ENCODE measurements around the gene TNFRSF21. TPM values are rescaled to one million over a fixed set of nuclear protein-coding genes. Genes with fewer than 3 reads are reported as not detected.

Gene TNFRSF21
- polyA plus RNA-seq, 1 donor from 2014 or later = 13.0 TPM

DNA sequence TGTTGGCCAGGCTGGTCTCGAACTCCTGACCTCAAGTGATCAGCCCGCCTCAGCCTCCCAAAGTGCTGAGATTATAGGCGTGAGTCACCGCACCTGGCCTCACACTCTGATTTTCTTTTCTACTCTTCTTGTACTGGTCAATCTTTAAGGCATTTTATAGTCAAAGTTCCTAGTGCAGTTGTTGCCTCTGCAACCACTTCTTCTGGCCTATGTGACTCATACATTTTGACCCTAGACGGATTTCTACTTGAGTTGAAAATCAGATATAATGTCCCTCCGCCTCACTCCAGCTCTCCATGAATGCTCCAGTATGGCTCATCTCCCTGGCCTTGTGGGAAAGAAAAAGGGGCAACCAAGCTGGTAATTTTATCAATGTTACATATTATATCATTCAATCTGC, 42.4 kb downstream of the TNFRSF21 start:
- no peaks in the 10 kb centered on the region for H3K27me3 ChIP-seq (ENCODE audit: insufficient read depth, low read depth, low read length)
- H3K4me3 ChIP-seq (ENCODE audit: low read length) = no peak overlapping the region
- H3K79me2 ChIP-seq (replicated peaks; ENCODE audit: insufficient read depth, low read length) = no peaks in the 10 kb centered on the region
- no peak overlapping the region for H3K4me2 ChIP-seq (ENCODE audit: low read length)
- TF ChIP-seq SMC3 (conservative IDR thresholded peaks at IDR 0.05; ENCODE audit: poor library complexity) (no peak), RAD21 (conservative IDR thresholded peaks at IDR 0.05) (no peak), TAF1 (IDR thresholded peaks at IDR 0.05; ENCODE audit: low read depth) (no peak), POLR2AphosphoS5 (IDR thresholded peaks at IDR 0.05) (no peak)
- TF ChIP-seq, protein P1, sequence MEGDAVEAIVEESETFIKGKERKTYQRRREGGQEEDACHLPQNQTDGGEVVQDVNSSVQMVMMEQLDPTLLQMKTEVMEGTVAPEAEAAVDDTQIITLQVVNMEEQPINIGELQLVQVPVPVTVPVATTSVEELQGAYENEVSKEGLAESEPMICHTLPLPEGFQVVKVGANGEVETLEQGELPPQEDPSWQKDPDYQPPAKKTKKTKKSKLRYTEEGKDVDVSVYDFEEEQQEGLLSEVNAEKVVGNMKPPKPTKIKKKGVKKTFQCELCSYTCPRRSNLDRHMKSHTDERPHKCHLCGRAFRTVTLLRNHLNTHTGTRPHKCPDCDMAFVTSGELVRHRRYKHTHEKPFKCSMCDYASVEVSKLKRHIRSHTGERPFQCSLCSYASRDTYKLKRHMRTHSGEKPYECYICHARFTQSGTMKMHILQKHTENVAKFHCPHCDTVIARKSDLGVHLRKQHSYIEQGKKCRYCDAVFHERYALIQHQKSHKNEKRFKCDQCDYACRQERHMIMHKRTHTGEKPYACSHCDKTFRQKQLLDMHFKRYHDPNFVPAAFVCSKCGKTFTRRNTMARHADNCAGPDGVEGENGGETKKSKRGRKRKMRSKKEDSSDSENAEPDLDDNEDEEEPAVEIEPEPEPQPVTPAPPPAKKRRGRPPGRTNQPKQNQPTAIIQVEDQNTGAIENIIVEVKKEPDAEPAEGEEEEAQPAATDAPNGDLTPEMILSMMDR (IDR thresholded peaks at IDR 0.05; ENCODE audit: poor library complexity, severe bottlenecking) = no peak
- no peaks in the 10 kb centered on the region for H3K9me3 ChIP-seq (ENCODE audit: low read length)
- no peak overlapping the region for H3K27ac ChIP-seq (ENCODE audit: low read length)
- H2AFZ ChIP-seq (ENCODE audit: low read depth, low read length) = no peak overlapping the region
- no peaks in the 10 kb centered on the region for H3K9me2 ChIP-seq (ENCODE audit: insufficient read depth, low read length)
- H3K36me3 ChIP-seq (ENCODE audit: insufficient read depth, low read length) = peaks cover 13% of the 10 kb centered on the region
- H4K20me1 ChIP-seq (ENCODE audit: insufficient read depth) = no peaks in the 10 kb centered on the region
- H3F3A ChIP-seq (ENCODE audit: insufficient read depth, low read length, poor library complexity, severe bottlenecking) = no peaks in the 10 kb centered on the region
- H3K9ac ChIP-seq (ENCODE audit: low read length) = no peak overlapping the region

DNA sequence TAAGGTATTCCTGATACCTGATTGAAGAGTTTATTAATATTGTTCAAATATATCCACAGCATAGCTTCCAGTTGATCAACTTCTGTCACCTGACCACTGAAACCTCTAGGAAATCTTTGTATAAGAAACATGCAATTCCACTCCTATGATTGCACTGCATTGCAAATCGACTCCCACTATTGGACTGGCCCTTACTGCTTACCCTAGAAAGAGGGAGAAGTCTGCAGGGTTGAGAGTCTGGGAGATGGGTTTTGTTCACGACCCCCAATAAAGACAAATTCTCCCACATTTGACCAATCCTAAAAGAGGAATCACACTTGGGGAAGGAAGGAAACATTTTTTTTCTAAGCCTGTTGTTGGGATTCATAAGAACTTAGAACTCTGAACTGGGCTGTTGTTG, 43.7 kb downstream of the TNFRSF21 start:
- Histone ChIP-seq H3K27me3 (ENCODE audit: insufficient read depth, low read depth, low read length) (no peaks in the 10 kb centered on the region), H3F3A (ENCODE audit: insufficient read depth, low read length, poor library complexity, severe bottlenecking) (no peaks in the 10 kb centered on the region), H3K9me3 (ENCODE audit: low read length) (no peaks in the 10 kb centered on the region), H2AFZ (ENCODE audit: low read depth, low read length) (no peak overlapping the region), H3K4me2 (ENCODE audit: low read length) (no peak overlapping the region), H3K79me2 (replicated peaks; ENCODE audit: insufficient read depth, low read length) (no peaks in the 10 kb centered on the region), H3K27ac (ENCODE audit: low read length) (no peak overlapping the region), H3K9me2 (ENCODE audit: insufficient read depth, low read length) (no peaks in the 10 kb centered on the region), H3K4me3 (ENCODE audit: low read length) (no peak overlapping the region), H3K9ac (ENCODE audit: low read length) (no peak overlapping the region), H3K36me3 (ENCODE audit: insufficient read depth, low read length) (peaks cover 13% of the 10 kb centered on the region), H4K20me1 (ENCODE audit: insufficient read depth) (no peaks in the 10 kb centered on the region)
- no peak for TF ChIP-seq EZH2 (IDR thresholded peaks at IDR 0.05; ENCODE audit: borderline replicate concordance, insufficient read depth, low read length, poor library complexity, severe bottlenecking)
- no peak for TF ChIP-seq RAD21 (conservative IDR thresholded peaks at IDR 0.05)
- TF ChIP-seq EP300 (conservative IDR thresholded peaks at IDR 0.05; ENCODE audit: poor library complexity, severe bottlenecking) = no peak
- TF ChIP-seq POLR2AphosphoS5 (IDR thresholded peaks at IDR 0.05) = no peak
- TF ChIP-seq MXI1 (conservative IDR thresholded peaks at IDR 0.05; ENCODE audit: poor library complexity, severe bottlenecking) = no peak
- TF ChIP-seq, protein P1 (IDR thresholded peaks at IDR 0.05; ENCODE audit: poor library complexity, severe bottlenecking) = no peak
- no peak for TF ChIP-seq SMC3 (conservative IDR thresholded peaks at IDR 0.05; ENCODE audit: poor library complexity)
- TF ChIP-seq, protein P2, sequence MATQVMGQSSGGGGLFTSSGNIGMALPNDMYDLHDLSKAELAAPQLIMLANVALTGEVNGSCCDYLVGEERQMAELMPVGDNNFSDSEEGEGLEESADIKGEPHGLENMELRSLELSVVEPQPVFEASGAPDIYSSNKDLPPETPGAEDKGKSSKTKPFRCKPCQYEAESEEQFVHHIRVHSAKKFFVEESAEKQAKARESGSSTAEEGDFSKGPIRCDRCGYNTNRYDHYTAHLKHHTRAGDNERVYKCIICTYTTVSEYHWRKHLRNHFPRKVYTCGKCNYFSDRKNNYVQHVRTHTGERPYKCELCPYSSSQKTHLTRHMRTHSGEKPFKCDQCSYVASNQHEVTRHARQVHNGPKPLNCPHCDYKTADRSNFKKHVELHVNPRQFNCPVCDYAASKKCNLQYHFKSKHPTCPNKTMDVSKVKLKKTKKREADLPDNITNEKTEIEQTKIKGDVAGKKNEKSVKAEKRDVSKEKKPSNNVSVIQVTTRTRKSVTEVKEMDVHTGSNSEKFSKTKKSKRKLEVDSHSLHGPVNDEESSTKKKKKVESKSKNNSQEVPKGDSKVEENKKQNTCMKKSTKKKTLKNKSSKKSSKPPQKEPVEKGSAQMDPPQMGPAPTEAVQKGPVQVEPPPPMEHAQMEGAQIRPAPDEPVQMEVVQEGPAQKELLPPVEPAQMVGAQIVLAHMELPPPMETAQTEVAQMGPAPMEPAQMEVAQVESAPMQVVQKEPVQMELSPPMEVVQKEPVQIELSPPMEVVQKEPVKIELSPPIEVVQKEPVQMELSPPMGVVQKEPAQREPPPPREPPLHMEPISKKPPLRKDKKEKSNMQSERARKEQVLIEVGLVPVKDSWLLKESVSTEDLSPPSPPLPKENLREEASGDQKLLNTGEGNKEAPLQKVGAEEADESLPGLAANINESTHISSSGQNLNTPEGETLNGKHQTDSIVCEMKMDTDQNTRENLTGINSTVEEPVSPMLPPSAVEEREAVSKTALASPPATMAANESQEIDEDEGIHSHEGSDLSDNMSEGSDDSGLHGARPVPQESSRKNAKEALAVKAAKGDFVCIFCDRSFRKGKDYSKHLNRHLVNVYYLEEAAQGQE (IDR thresholded peaks at IDR 0.05; ENCODE audit: borderline replicate concordance) = no peak
- no peak for TF ChIP-seq TAF1 (IDR thresholded peaks at IDR 0.05; ENCODE audit: low read depth)

Data from neural cell (in vitro differentiated cells).